ENCODE measurements around the gene C1orf167. TPM values are rescaled to one million over a fixed set of nuclear protein-coding genes. Genes with fewer than 3 reads are reported as not detected.
A peak's percentile ranks its signal among the peaks of the same experiment; 100 is the strongest.

C1orf167 gene
- total and polyA plus RNA-seq, 5 donors from 2014 or later, result 0.61 to 1.3 (median 1.0) TPM; not detected in 2

DNA sequence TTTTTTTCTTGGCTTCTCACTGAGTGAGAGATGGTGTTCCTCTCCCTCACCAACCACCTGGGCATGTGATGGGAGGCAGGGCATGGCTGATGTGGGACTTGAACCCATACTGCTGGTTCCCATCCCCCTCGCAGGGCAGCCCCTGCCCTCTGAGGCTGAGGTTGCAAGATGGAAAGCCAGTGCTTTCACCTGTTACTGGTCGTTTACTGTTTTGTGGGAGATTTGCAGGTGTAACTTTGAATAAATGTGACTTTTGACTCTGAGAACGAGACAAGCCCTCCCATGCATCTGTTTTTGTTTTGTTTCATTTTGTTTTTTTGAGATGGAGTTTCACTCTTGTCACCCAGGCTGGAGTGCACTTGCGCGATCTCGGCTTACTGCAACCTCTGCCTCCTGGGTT, 21.6 kb downstream of the C1orf167 start:
- Histone ChIP-seq H3K4me3 (ENCODE audit: low read depth, low read length) (no peak overlapping the region), H3K4me1 (ENCODE audit: control insufficient read depth, insufficient read depth, low read length, poor library complexity, severe bottlenecking) (peaks cover 12% of the 10 kb centered on the region), H3K9me3 (ENCODE audit: control insufficient read depth in 2 of 2, low read length in 2 of 2) (no peaks in the 10 kb centered on the region), H3K27ac (ENCODE audit: insufficient read depth, low read length, poor library complexity, severe bottlenecking) (no peak overlapping the region), H3K27me3 (ENCODE audit: control insufficient read depth, insufficient read depth, low read length) (no peaks in the 10 kb centered on the region), H3K36me3 (ENCODE audit: control insufficient read depth, insufficient read depth, low read length) (no peaks in the 10 kb centered on the region)
- peaks cover 0 to 10% (median 0%) of the 10 kb centered on the region in 4 donors for H3K4me1 Mint-ChIP-seq
- ATAC-seq (ENCODE audit: low read depth in 2 of 2) (no peak), DNase-seq (no peak)
- no peaks in the 10 kb centered on the region for H3K9me3 Mint-ChIP-seq
- peak overlapping the region in 1 of 4 donors; percentile 15 for H3K4me3 Mint-ChIP-seq
- H3K27me3 Mint-ChIP-seq, result peaks cover 4% of the 10 kb centered on the region
- H3K27ac Mint-ChIP-seq, result no peak overlapping the region
- no peaks in the 10 kb centered on the region for H3K36me3 Mint-ChIP-seq

DNA sequence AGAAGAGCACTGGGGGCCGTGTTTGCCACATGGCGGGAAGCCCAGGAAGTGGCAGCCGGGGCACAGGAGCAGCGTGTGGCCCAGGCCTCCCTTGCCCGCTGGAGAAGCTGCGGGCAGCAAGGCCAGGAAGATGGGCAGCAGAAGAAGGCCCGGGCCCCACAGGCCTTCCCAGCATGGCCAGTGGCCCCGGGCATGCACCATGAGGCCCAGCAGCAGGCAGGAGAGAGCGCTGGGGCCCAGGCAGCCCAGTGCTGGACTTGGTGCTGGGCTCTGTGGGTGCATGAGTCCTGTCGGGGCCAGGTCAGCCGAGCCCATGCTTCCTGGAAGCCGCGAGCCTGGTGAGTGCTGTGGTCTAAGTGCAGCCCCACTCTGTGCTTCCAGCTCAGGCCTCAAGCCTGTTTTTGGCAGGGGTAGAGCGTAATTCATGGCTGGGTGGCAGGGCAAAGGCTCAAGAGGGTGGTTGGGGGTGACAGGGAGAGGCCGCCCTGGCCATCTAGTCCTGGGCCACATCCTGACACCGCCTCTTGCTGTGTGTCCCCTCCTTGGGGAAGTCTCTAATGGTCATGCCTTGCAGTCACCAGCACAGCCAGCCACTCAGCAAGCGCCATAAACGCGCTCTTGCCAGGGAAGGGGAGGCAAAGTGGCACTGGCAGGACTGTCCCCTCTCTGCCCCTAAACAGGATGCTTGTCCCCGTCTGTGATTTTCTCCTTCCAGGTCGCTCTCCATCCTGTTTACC, 22.4 kb downstream of the C1orf167 start:
- no peak for ATAC-seq (ENCODE audit: low read depth in 2 of 2)
- Mint-ChIP-seq H3K9me3 (no peaks in the 10 kb centered on the region), H3K4me3 (peak overlapping the region in 1 of 4 donors; percentile 29), H3K36me3 (no peaks in the 10 kb centered on the region), H3K4me1 (peaks cover 0 to 10% (median 0%) of the 10 kb centered on the region in 4 donors), H3K27me3 (peaks cover 4% of the 10 kb centered on the region), H3K27ac (peak overlapping the region in 1 of 3 donors; percentile 38)
- Histone ChIP-seq H3K4me3 (ENCODE audit: low read depth, low read length) (no peak overlapping the region), H3K9me3 (ENCODE audit: control insufficient read depth in 2 of 2, low read length in 2 of 2) (no peaks in the 10 kb centered on the region), H3K27ac (ENCODE audit: insufficient read depth, low read length, poor library complexity, severe bottlenecking) (no peak overlapping the region), H3K4me1 (ENCODE audit: control insufficient read depth, insufficient read depth, low read length, poor library complexity, severe bottlenecking) (peaks cover 12% of the 10 kb centered on the region), H3K27me3 (ENCODE audit: control insufficient read depth, insufficient read depth, low read length) (no peaks in the 10 kb centered on the region), H3K36me3 (ENCODE audit: control insufficient read depth, insufficient read depth, low read length) (no peaks in the 10 kb centered on the region)
- no peak for DNase-seq

DNA sequence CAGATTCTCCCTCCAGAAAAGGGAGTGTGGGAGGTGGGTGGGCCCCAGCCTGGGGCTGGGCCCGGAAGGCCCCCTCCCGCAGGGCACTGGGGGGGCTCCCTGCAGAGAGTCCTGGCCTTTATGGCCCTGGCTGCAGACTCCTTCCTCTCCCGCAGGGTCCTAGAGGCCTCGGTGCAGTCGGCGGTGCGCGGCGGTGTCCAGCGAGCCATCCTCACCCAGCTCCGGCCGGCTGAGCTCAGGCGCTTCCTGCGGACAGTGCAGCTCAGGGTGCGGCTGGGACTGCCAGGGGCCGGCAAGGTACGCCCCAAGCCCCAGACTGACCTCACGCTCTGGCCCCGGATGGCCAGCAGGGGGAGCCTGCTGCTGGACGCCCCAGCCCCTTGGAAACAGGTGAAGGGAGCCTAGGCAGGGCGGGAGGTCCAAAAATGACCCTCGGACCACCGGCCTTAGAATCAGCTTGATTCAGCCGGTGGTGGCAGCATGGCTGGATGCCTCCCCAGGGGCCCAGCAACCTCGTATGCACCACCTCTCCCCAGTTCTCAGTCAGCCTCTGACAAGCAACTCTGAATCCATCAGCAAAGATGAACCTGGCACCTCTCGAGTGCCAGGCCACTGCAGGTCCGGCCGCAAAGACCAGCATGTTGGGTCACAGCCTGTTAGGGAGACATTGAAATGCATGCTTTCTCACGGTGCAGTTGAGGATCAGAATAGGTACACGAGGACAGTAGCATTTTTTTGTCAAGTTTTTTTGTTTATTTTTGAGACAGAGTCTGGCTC, 23.2 kb downstream of the C1orf167 start:
- DNase-seq (peak; percentile 21 to 29 (median 22)), ATAC-seq (ENCODE audit: low read depth in 2 of 2) (peak; percentile 18 to 43)
- H3K27ac Mint-ChIP-seq, result peak overlapping the region in 1 of 3 donors; percentile 20
- no peaks in the 10 kb centered on the region for H3K27me3 ChIP-seq (ENCODE audit: control insufficient read depth, insufficient read depth, low read length)
- H3K27ac ChIP-seq (ENCODE audit: insufficient read depth, low read length, poor library complexity, severe bottlenecking), result no peak overlapping the region
- peaks cover 0 to 10% (median 0%) of the 10 kb centered on the region in 4 donors for H3K4me1 Mint-ChIP-seq
- no peaks in the 10 kb centered on the region for H3K9me3 Mint-ChIP-seq
- H3K4me3 ChIP-seq (ENCODE audit: low read depth, low read length), result no peak overlapping the region
- H3K4me1 ChIP-seq (ENCODE audit: control insufficient read depth, insufficient read depth, low read length, poor library complexity, severe bottlenecking), result peaks cover 12% of the 10 kb centered on the region
- peaks cover 4% of the 10 kb centered on the region for H3K27me3 Mint-ChIP-seq
- no peaks in the 10 kb centered on the region for H3K36me3 ChIP-seq (ENCODE audit: control insufficient read depth, insufficient read depth, low read length)
- H3K4me3 Mint-ChIP-seq, result peak overlapping the region in 1 of 4 donors; percentile 57
- no peaks in the 10 kb centered on the region for H3K36me3 Mint-ChIP-seq
- H3K9me3 ChIP-seq (ENCODE audit: control insufficient read depth in 2 of 2, low read length in 2 of 2), result no peaks in the 10 kb centered on the region

DNA sequence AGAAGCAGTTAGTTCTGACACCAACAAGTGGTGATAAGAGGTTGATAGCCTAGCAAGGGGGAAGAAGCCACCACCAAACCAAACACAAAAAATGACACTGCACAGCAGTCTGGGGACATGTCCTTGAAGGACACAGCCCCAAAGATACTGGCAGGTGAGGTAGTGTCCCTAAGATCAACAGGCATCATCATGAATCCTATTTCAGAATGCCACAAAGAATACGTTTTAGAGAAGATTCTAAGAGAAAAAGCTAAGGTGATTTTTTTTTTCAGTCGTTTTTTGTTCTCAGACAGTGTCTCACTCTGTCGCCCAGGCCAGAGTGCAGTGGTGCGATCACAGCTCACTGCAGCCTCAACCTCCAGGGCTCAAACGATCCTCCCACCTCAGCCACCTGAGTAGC, 24.2 kb downstream of the C1orf167 start:
- ATAC-seq (ENCODE audit: low read depth in 2 of 2) (no peak), DNase-seq (no peak)
- H3K9me3 ChIP-seq (ENCODE audit: control insufficient read depth in 2 of 2, low read length in 2 of 2), result no peaks in the 10 kb centered on the region
- no peak overlapping the region for H3K4me3 ChIP-seq (ENCODE audit: low read depth, low read length)
- H3K4me1 ChIP-seq (ENCODE audit: control insufficient read depth, insufficient read depth, low read length, poor library complexity, severe bottlenecking), result peaks cover 12% of the 10 kb centered on the region
- Mint-ChIP-seq H3K27me3 (no peaks in the 10 kb centered on the region), H3K4me3 (no peak overlapping the region), H3K36me3 (peaks cover 4% of the 10 kb centered on the region), H3K27ac (no peak overlapping the region), H3K9me3 (no peaks in the 10 kb centered on the region), H3K4me1 (peaks cover 0 to 10% (median 0%) of the 10 kb centered on the region in 4 donors)
- peaks cover 5% of the 10 kb centered on the region for H3K36me3 ChIP-seq (ENCODE audit: control insufficient read depth, insufficient read depth, low read length)
- no peak overlapping the region for H3K27ac ChIP-seq (ENCODE audit: insufficient read depth, low read length, poor library complexity, severe bottlenecking)
- H3K27me3 ChIP-seq (ENCODE audit: control insufficient read depth, insufficient read depth, low read length), result no peaks in the 10 kb centered on the region

DNA sequence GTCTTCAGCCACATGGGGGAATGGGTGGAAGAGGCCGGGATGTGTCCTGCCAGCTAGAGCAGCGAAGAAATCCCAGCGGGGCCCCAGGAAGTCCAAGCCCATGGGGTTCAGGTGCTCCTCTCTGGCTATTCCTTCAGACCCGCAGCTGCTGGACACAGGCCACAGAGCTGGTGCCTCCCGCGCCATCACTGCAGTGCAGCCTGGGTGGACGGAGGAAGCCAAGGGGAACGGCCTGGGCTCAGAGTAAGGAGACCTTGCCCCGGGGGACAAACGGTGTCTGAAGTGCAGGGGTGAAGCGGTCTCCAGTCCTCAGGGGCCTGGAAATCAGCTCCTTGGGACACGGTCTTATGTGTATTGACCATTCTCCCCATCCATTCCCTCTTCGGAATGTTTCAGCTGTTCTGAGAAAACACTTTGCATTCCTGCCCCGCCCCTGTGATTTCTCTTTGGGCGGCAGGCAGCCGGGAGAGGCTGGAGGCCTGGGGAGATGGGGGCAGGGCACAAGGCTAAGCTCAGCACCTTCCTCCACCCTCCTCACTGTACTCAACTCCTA, 25.3 kb downstream of the C1orf167 start:
- Mint-ChIP-seq H3K27ac (no peak overlapping the region), H3K4me3 (no peak overlapping the region), H3K9me3 (no peaks in the 10 kb centered on the region), H3K36me3 (peaks cover 12% of the 10 kb centered on the region), H3K4me1 (peaks cover 0 to 14% (median 0%) of the 10 kb centered on the region in 4 donors), H3K27me3 (no peaks in the 10 kb centered on the region)
- H3K9me3 ChIP-seq (ENCODE audit: control insufficient read depth in 2 of 2, low read length in 2 of 2), result no peaks in the 10 kb centered on the region
- no peak overlapping the region for H3K4me3 ChIP-seq (ENCODE audit: low read depth, low read length)
- H3K36me3 ChIP-seq (ENCODE audit: control insufficient read depth, insufficient read depth, low read length), result peaks cover 10% of the 10 kb centered on the region
- DNase-seq (no peak), ATAC-seq (ENCODE audit: low read depth in 2 of 2) (no peak)
- no peak overlapping the region for H3K27ac ChIP-seq (ENCODE audit: insufficient read depth, low read length, poor library complexity, severe bottlenecking)
- no peaks in the 10 kb centered on the region for H3K27me3 ChIP-seq (ENCODE audit: control insufficient read depth, insufficient read depth, low read length)
- H3K4me1 ChIP-seq (ENCODE audit: control insufficient read depth, insufficient read depth, low read length, poor library complexity, severe bottlenecking), result peaks cover 12% of the 10 kb centered on the region

DNA sequence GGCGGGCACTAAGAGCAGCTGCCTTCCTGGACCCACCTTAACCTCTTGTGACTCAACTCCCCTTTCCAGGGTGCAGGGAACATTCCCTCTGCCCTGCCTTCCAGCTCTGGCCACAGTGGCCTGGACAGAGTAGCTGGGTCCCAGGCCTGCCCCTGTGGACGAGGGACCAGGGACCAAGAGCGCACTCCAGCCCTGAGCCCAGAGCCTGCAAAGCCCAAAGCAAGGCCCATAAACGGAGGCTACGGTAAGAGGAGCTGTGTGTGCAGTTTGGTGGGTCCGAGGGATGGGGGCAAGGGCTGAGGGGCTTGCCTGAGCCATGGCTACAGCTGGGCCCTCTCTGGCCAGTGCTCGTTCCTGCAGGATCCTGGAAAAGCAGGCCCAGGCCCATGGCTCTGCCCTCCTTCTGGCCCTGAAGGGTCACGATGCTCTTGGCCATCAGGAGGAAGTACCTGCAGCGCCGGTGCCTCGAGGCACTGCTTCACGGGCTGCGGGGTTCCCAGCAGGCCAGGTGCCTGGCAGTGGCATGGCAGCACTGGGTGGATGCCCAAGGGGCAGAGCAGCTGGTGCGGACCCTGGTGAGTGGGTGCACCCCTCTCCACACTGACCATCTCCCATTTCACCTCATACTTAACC, 25.9 kb downstream of the C1orf167 start:
- Mint-ChIP-seq H3K4me1 (peaks cover 0 to 13% (median 0%) of the 10 kb centered on the region in 4 donors), H3K4me3 (no peak overlapping the region), H3K27ac (peak overlapping the region in 1 of 3 donors; percentile 36)

DNA sequence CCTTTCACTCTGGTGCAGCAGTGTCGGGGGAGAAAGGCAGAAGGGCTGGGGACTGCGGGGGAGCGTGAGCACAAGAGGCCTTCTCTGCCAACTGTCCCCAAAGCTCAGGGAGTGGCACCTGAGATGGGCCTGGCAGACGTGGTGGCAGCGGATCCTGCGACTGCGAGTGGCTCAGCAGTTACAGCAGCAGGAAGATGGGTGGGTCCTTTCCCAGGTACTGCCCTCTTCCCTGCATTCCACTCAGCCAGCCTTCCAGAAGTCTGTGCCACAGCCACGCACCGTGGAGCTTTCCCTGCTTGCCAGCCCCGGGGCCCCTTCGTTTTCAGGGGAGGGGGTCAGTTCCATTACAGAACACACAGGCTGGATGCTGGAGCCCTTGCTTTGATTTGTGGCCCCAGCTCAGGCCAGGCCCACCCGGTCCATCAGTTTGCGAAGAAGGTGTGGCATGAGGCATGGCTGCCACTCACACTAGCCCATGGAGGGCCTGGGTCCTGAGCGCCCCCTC, 26.6 kb downstream of the C1orf167 start:
- peaks cover 0 to 12% (median 0%) of the 10 kb centered on the region in 4 donors for H3K4me1 Mint-ChIP-seq
- H3K36me3 ChIP-seq (ENCODE audit: control insufficient read depth, insufficient read depth, low read length), result peaks cover 15% of the 10 kb centered on the region
- no peak overlapping the region for H3K4me3 ChIP-seq (ENCODE audit: low read depth, low read length)
- peaks cover 12% of the 10 kb centered on the region for H3K36me3 Mint-ChIP-seq
- ATAC-seq (ENCODE audit: low read depth in 2 of 2) (no peak), DNase-seq (no peak)
- peaks cover 12% of the 10 kb centered on the region for H3K4me1 ChIP-seq (ENCODE audit: control insufficient read depth, insufficient read depth, low read length, poor library complexity, severe bottlenecking)
- no peaks in the 10 kb centered on the region for H3K9me3 ChIP-seq (ENCODE audit: control insufficient read depth in 2 of 2, low read length in 2 of 2)
- H3K27ac Mint-ChIP-seq, result no peak overlapping the region
- H3K4me3 Mint-ChIP-seq, result no peak overlapping the region
- no peaks in the 10 kb centered on the region for H3K27me3 ChIP-seq (ENCODE audit: control insufficient read depth, insufficient read depth, low read length)
- no peaks in the 10 kb centered on the region for H3K27me3 Mint-ChIP-seq
- no peak overlapping the region for H3K27ac ChIP-seq (ENCODE audit: insufficient read depth, low read length, poor library complexity, severe bottlenecking)
- no peaks in the 10 kb centered on the region for H3K9me3 Mint-ChIP-seq

More for the DNA sequence above, 25.9 kb downstream of the C1orf167 start:
- Mint-ChIP-seq H3K27me3 (no peaks in the 10 kb centered on the region), H3K36me3 (peaks cover 12% of the 10 kb centered on the region), H3K9me3 (no peaks in the 10 kb centered on the region)
- Histone ChIP-seq H3K4me3 (ENCODE audit: low read depth, low read length) (no peak overlapping the region), H3K27me3 (ENCODE audit: control insufficient read depth, insufficient read depth, low read length) (no peaks in the 10 kb centered on the region), H3K36me3 (ENCODE audit: control insufficient read depth, insufficient read depth, low read length) (peaks cover 15% of the 10 kb centered on the region), H3K9me3 (ENCODE audit: control insufficient read depth in 2 of 2, low read length in 2 of 2) (no peaks in the 10 kb centered on the region), H3K4me1 (ENCODE audit: control insufficient read depth, insufficient read depth, low read length, poor library complexity, severe bottlenecking) (peaks cover 12% of the 10 kb centered on the region), H3K27ac (ENCODE audit: insufficient read depth, low read length, poor library complexity, severe bottlenecking) (no peak overlapping the region)
- DNase-seq, result no peak
- no peak for ATAC-seq (ENCODE audit: low read depth in 2 of 2)
